Measurements from ENCODE around the gene FBF1.

- no peak for TF ChIP-seq POLR2AphosphoS5 (IDR thresholded peaks at IDR 0.05; ENCODE audit: low read depth, low read length)
- TF ChIP-seq SUZ12 (IDR thresholded peaks at IDR 0.05; ENCODE audit: low read length), result no peak
- TF ChIP-seq EP300 (IDR thresholded peaks at IDR 0.05; ENCODE audit: borderline replicate concordance in 1 of 2, low read depth in 2 of 2, low read length in 2 of 2), result no peak
- TF ChIP-seq PHF8 (conservative IDR thresholded peaks at IDR 0.05; ENCODE audit: low read depth, low read length), result no peak
- no peak for TF ChIP-seq CTCF (IDR thresholded peaks at IDR 0.05; ENCODE audit: control extremely low read depth in 1 of 3, insufficient read depth in 1 of 3, low read depth in 1 of 3, low read length in 3 of 3)
- TF ChIP-seq JUN (IDR thresholded peaks at IDR 0.05; ENCODE audit: low read depth, low read length), result no peak
- no peak for TF ChIP-seq EGR1 (IDR thresholded peaks at IDR 0.05; ENCODE audit: borderline replicate concordance, low read depth, low read length)
- no peak for TF ChIP-seq KDM5A (IDR thresholded peaks at IDR 0.05; ENCODE audit: low read length)
- no peak for TF ChIP-seq KDM1A (IDR thresholded peaks at IDR 0.05; ENCODE audit: borderline replicate concordance, low read length)
- no peak for TF ChIP-seq YY1 (IDR thresholded peaks at IDR 0.05; ENCODE audit: low read depth, low read length)
- TF ChIP-seq RAD21 (IDR thresholded peaks at IDR 0.05 in 1 of 2, conservative IDR thresholded peaks at IDR 0.05 in 1 of 2; ENCODE audit: low read depth in 2 of 2, low read length in 2 of 2), result no peak
- TF ChIP-seq POLR2A (IDR thresholded peaks at IDR 0.05; ENCODE audit: control extremely low read depth in 1 of 2, low read depth in 2 of 2, low read length in 2 of 2), result no peak
These were observed 9.8 kb downstream of the FBF1 start for GRCh38 chr17:75931062-75931461.
